Right ventricle myocardium superior (tissue), 1 donor: ENCODE measurements around the gene CCL4. TPM values are rescaled to one million over a fixed set of nuclear protein-coding genes. Genes with fewer than 3 reads are reported as not detected.

Experiments
- total RNA-seq: library from RNA; stranded (reverse); fragmentation: NEBNext Ultra II Directional; extraction: Animal tissue kit (Norgen Biotek cat#: 25700); gene quantifications from one replicate; pipeline ENCODE4 v1.2.1, GENCODE V29; 2021
- donor health status: DM: no; HTN: yes; CAD: no; lungs with severe emphysema.

The CCL4 gene
- total RNA-seq, 1 donor from 2014 or later, result 0.62 TPM

Other genes with a start within 250 kb of the CCL4 start
- gene HEATR9, start 234.9 kb upstream of the CCL4 start, total RNA-seq, result not detected
- 1.6 TPM for gene CCL5, start 223.5 kb upstream of the CCL4 start, total RNA-seq
- not detected for gene RDM1, start 173.1 kb upstream of the CCL4 start, total RNA-seq
- not detected for gene LYZL6, start 160.1 kb upstream of the CCL4 start, total RNA-seq
- not detected for gene CCL16, start 122.3 kb upstream of the CCL4 start, total RNA-seq
- 7.2 TPM for gene CCL14, start 117.1 kb upstream of the CCL4 start, total RNA-seq
- gene CCL15, start 102.3 kb upstream of the CCL4 start, total RNA-seq, result not detected
- gene CCL23, start 85.9 kb upstream of the CCL4 start, total RNA-seq, result not detected
- 2.7 TPM for gene CCL18, start 39.6 kb upstream of the CCL4 start, total RNA-seq
- gene CCL3, start 13.7 kb upstream of the CCL4 start, total RNA-seq, result 0.27 TPM
- gene TBC1D3B, start 72.8 kb downstream of the CCL4 start, total RNA-seq, result 2.2 TPM
- gene CCL3L1, start 92.9 kb downstream of the CCL4 start, total RNA-seq, result not detected
- gene CCL4L2, start 107.2 kb downstream of the CCL4 start, total RNA-seq, result not detected
- 0.30 TPM for gene TBC1D3I, start 160.7 kb downstream of the CCL4 start, total RNA-seq
- not detected for gene TBC1D3G, start 220.1 kb downstream of the CCL4 start, total RNA-seq